SK-N-SH treated with all-trans-retinoic acid at 6 μM for 48 hours (cell line): Measurements from ENCODE around the gene LOXL3.

Experiments
- ATAC-seq: fragments of 200-7000 bp; cut with Tn5 transposase; 3 replicates; pipeline ENCODE4 v1.9.1; 2020; ENCODE audit warnings: mild to moderate bottlenecking, moderate library complexity
- ARNTL ChIP-seq: fragments of 450-650 bp; formaldehyde crosslinking; IDR thresholded peaks from 2 replicates; pipeline ENCODE4 v1.5.0; 2020; ENCODE audit warnings: low read depth, mild to moderate bottlenecking, moderate library complexity, borderline replicate concordance
- CSDC2 ChIP-seq: fragments of 250-450 bp; sonication (Bioruptor Pico); IDR thresholded peaks from 2 replicates; pipeline ENCODE4 v1.5.0; 2020; ENCODE audit warnings: mild to moderate bottlenecking, moderate library complexity
- ESRRG ChIP-seq: fragments of 250-450 bp; sonication (Bioruptor Pico); IDR thresholded peaks from 2 replicates; pipeline ENCODE4 v1.6.1; 2021; ENCODE audit warnings: mild to moderate bottlenecking
- ISL1 ChIP-seq: fragments of 250-450 bp; sonication (Bioruptor Pico); IDR thresholded peaks from 2 replicates; pipeline ENCODE4 v2.1.2; 2022; ENCODE audit warnings: mild to moderate bottlenecking, moderate library complexity
- OSR1 ChIP-seq: fragments of 250-450 bp; sonication (Bioruptor Pico); IDR thresholded peaks from 2 replicates; pipeline ENCODE4 v1.8.0; 2022; ENCODE audit warnings: moderate library complexity, mild to moderate bottlenecking, inconsistent platforms
- PATZ1 ChIP-seq: fragments of 250-450 bp; sonication (Bioruptor Pico); IDR thresholded peaks from 2 replicates; pipeline ENCODE4 v1.8.0; 2020; ENCODE audit warnings: mild to moderate bottlenecking, moderate library complexity, borderline replicate concordance
- POU6F1 ChIP-seq: fragments of 250-450 bp; sonication (Bioruptor Pico); IDR thresholded peaks from 2 replicates; pipeline ENCODE4 v1.8.0; 2021; ENCODE audit warnings: low read depth, mild to moderate bottlenecking, moderate library complexity, borderline replicate concordance
- PPARA ChIP-seq: fragments of 250-450 bp; sonication (Bioruptor Pico); IDR thresholded peaks from 2 replicates; pipeline ENCODE4 v1.5.0; 2020; ENCODE audit warnings: mild to moderate bottlenecking, borderline replicate concordance
- RARB ChIP-seq: fragments of 250-450 bp; sonication (Bioruptor Pico); IDR thresholded peaks from 2 replicates; pipeline ENCODE4 v1.8.0; 2021; ENCODE audit warnings: mild to moderate bottlenecking, moderate library complexity
- SNAI2 ChIP-seq: fragments of 250-450 bp; sonication (Bioruptor Pico); IDR thresholded peaks from 2 replicates; pipeline ENCODE4 v1.5.0; 2020; ENCODE audit warnings: mild to moderate bottlenecking, moderate library complexity
- TCF4 ChIP-seq: fragments of 250-450 bp; sonication (Bioruptor Pico); IDR thresholded peaks from 2 replicates; pipeline ENCODE4 v1.8.0; 2021; ENCODE audit warnings: mild to moderate bottlenecking, moderate library complexity, borderline replicate concordance
- TOX ChIP-seq: fragments of 250-450 bp; sonication (Bioruptor Pico); IDR thresholded peaks from 2 replicates; pipeline ENCODE4 v1.8.0; 2021; ENCODE audit warnings: mild to moderate bottlenecking, moderate library complexity, borderline replicate concordance
- ZC3H10 ChIP-seq: fragments of 250-450 bp; sonication (Bioruptor Pico); IDR thresholded peaks from 2 replicates; pipeline ENCODE4 v1.5.1; 2021; ENCODE audit warnings: mild to moderate bottlenecking, moderate library complexity
- ZFP3 ChIP-seq: fragments of 250-450 bp; sonication (Bioruptor Pico); IDR thresholded peaks from 2 replicates; pipeline ENCODE4 v1.5.0; 2020; ENCODE audit warnings: mild to moderate bottlenecking, moderate library complexity
- ZFP30 ChIP-seq: fragments of 450-650 bp; formaldehyde crosslinking; IDR thresholded peaks from 2 replicates; pipeline ENCODE4 v1.5.0; 2022; ENCODE audit warnings: mild to moderate bottlenecking, moderate library complexity
- ZNF565 ChIP-seq: fragments of 450-650 bp; formaldehyde crosslinking; conservative IDR thresholded peaks from 2 replicates; pipeline ENCODE4 v1.5.0; 2020; ENCODE audit warnings: low read depth, mild to moderate bottlenecking, moderate library complexity
- ZNF70 ChIP-seq: fragments of 450-650 bp; formaldehyde crosslinking; IDR thresholded peaks from 2 replicates; pipeline ENCODE4 v1.5.0; 2020; ENCODE audit warnings: mild to moderate bottlenecking, moderate library complexity
- ZNF8 ChIP-seq: fragments of 450-650 bp; formaldehyde crosslinking; IDR thresholded peaks from 2 replicates; pipeline ENCODE4 v1.5.0; 2020; ENCODE audit warnings: mild to moderate bottlenecking, moderate library complexity
- TF ChIP-seq, protein P1 (sequence below): fragments of 250-450 bp; sonication (Bioruptor Pico); IDR thresholded peaks from 2 replicates; pipeline ENCODE4 v1.5.1; 2021; ENCODE audit warnings: mild to moderate bottlenecking, moderate library complexity
- TF ChIP-seq, protein P2 (sequence below): fragments of 250-450 bp; sonication (Bioruptor Pico); IDR thresholded peaks from 2 replicates; pipeline ENCODE4 v1.5.1; 2020; ENCODE audit warnings: low read depth, mild to moderate bottlenecking, moderate library complexity

LOXL3 gene

GRCh38 chr2:74558284-74559230 is 4.8 kb upstream of the LOXL3 start:
- TF ChIP-seq ZFP3 (CRISPR knock-in tag): no peak
- no peak for TF ChIP-seq TOX (CRISPR knock-in tag)
- TF ChIP-seq ISL1 (CRISPR knock-in tag): no peak
- no peak for TF ChIP-seq ZNF565 (CRISPR knock-in tag)
- no peak for TF ChIP-seq TCF4
- no peak for TF ChIP-seq ESRRG (CRISPR knock-in tag)
- TF ChIP-seq, protein P1, sequence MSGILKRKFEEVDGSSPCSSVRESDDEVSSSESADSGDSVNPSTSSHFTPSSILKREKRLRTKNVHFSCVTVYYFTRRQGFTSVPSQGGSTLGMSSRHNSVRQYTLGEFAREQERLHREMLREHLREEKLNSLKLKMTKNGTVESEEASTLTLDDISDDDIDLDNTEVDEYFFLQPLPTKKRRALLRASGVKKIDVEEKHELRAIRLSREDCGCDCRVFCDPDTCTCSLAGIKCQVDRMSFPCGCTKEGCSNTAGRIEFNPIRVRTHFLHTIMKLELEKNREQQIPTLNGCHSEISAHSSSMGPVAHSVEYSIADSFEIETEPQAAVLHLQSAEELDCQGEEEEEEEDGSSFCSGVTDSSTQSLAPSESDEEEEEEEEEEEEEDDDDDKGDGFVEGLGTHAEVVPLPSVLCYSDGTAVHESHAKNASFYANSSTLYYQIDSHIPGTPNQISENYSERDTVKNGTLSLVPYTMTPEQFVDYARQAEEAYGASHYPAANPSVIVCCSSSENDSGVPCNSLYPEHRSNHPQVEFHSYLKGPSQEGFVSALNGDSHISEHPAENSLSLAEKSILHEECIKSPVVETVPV (CRISPR knock-in tag): no peak
- no peak for TF ChIP-seq SNAI2
- no peak for TF ChIP-seq RARB (CRISPR knock-in tag)
- TF ChIP-seq ARNTL (CRISPR knock-in tag): no peak
- TF ChIP-seq ZC3H10 (CRISPR knock-in tag): no peak
- TF ChIP-seq, protein P2, sequence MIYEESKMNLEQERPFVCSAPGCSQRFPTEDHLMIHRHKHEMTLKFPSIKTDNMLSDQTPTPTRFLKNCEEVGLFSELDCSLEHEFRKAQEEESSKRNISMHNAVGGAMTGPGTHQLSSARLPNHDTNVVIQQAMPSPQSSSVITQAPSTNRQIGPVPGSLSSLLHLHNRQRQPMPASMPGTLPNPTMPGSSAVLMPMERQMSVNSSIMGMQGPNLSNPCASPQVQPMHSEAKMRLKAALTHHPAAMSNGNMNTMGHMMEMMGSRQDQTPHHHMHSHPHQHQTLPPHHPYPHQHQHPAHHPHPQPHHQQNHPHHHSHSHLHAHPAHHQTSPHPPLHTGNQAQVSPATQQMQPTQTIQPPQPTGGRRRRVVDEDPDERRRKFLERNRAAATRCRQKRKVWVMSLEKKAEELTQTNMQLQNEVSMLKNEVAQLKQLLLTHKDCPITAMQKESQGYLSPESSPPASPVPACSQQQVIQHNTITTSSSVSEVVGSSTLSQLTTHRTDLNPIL: no peak
- no peak for TF ChIP-seq ZNF70 (CRISPR knock-in tag)
- TF ChIP-seq ZNF8 (CRISPR knock-in tag): no peak
- no peak for TF ChIP-seq PATZ1
- no peak for TF ChIP-seq OSR1 (CRISPR knock-in tag)
- ATAC-seq: no peak

- no peak for ATAC-seq
- TF ChIP-seq SNAI2: no peak
- TF ChIP-seq ARNTL (CRISPR knock-in tag): no peak
- TF ChIP-seq TOX (CRISPR knock-in tag): no peak
- no peak for TF ChIP-seq OSR1 (CRISPR knock-in tag)
- TF ChIP-seq ESRRG (CRISPR knock-in tag): no peak
- no peak for TF ChIP-seq ZC3H10 (CRISPR knock-in tag)
- TF ChIP-seq, protein P2: no peak
- no peak for TF ChIP-seq CSDC2
- TF ChIP-seq POU6F1 (CRISPR knock-in tag): no peak
- no peak for TF ChIP-seq RARB (CRISPR knock-in tag)
- no peak for TF ChIP-seq PPARA (CRISPR knock-in tag)
- TF ChIP-seq, protein P1 (CRISPR knock-in tag): no peak
- TF ChIP-seq TCF4: no peak
- no peak for TF ChIP-seq ZFP3 (CRISPR knock-in tag)
- no peak for TF ChIP-seq ZFP30
- no peak for TF ChIP-seq PATZ1
- no peak for TF ChIP-seq ZNF70 (CRISPR knock-in tag)
Observed at GRCh38 chr2:74556831-74557370, 3.2 kb upstream of the LOXL3 start.
